ENCODE data around the gene COX7A2L. TPM values are rescaled to one million over a fixed set of nuclear protein-coding genes. Genes with fewer than 3 reads are reported as not detected.

The COX7A2L gene
- total RNA-seq, 1 donor from 2014 or later = 233 TPM

DNA sequence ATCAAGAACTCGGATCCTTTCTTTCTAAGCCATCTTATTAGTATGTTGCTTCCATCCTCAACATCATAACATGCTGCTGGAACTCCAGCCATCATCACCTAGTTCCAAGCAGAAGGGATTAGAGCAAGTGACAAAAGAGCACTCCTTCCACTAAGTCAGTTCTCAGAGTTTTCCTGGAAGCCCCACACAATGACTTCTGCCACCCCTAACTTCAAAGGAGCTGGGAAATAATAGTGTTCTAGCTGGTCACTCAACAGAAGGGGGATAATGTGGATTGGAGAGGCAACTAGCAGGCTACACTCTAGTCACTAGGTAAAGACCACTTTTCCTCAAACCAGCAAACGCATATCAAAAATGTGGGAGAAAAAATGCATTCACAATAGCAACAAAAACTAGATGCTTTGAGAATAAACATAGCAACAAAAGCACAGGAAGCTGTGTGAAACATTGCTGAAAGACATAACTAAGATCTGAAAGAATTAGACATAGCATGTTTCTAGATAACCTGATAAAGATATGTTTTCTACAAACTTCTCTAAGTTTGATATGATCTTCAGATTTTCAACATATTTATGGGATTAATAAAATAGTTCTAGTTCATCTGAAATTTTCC, 39.5 kb downstream of the COX7A2L start:
- no peak for DNase-seq (ENCODE audit: low read depth, low spot score)

DNA sequence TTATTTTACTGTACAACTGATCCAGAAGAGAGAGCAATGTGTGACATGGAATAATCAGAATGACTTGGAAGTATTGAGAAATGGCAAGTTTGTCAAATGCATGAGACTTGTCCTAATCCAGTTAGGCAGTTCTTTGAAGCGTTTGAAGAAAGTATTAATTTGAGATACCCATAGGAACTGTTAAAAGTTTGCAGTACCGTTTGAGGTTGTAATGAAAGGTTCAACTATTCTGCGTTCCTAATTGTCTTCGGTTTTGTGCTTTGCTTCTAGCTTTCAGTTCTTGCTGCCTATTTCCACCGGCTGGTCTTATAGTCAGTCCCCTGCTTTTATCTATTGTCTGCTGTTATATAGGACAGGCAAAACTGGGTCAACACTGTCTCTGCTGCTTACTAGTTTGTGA, 41.8 kb downstream of the COX7A2L start:
- DNase-seq (ENCODE audit: low read depth, low spot score) = no peak

DNA sequence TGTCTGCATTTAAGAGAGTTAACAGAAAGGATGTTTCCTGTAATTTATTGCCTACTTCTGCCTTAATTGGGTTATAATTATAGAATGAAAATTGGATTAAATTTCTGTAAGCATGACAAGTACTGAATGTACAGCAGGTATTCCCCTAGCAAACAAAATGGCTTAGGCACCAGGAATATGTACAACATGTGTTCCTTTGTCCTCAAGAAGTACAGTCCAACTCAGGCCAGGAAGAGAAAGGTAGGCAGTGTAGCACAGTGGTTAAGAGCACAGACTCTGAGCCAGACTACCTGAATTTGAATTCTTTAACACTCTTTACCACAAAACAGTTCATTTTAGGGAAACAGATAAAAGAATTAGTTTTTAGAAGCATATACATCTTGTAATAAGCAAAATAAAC, 43.1 kb downstream of the COX7A2L start:
- no peak for DNase-seq (ENCODE audit: low read depth, low spot score)

DNA sequence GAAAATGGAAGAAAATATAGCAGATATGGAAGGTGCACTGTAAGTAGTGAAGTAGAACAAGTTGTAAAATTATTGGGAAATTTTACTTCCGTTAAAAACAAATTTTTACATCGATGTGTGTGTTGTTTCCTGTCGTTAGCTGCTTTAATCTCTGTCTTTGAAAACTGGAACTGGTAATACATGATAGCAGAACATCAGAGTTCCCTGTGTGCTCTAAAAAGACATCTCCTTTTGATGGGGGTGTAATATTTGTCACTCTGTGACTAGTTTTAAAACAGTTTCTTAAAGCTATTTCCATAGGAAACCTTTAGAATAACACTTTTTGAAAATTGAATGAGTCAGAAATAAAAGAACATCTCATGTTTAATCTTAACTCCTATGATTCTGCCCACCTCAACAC, 43.5 kb downstream of the COX7A2L start:
- DNase-seq (ENCODE audit: low read depth, low spot score) = no peak

DNA sequence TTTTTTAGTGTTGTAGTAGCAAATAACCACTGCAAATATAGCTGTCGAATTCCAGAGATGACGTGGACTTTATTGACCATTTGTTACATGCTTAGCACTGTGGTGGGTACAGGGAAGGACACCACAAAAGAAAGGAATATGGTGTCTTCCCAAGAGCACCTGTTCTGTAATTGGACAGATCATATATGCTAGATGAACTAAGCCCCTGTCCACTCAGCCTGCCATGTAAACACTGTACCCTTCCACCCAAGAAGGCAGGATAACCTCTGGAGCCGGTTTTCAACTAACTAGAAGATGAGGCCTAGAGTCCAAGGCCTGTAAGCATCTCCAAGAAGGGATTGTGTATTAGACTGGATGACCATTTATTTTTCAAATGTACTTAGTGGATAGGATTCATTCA, 44.1 kb downstream of the COX7A2L start:
- DNase-seq (ENCODE audit: low read depth, low spot score) = no peak

DNA sequence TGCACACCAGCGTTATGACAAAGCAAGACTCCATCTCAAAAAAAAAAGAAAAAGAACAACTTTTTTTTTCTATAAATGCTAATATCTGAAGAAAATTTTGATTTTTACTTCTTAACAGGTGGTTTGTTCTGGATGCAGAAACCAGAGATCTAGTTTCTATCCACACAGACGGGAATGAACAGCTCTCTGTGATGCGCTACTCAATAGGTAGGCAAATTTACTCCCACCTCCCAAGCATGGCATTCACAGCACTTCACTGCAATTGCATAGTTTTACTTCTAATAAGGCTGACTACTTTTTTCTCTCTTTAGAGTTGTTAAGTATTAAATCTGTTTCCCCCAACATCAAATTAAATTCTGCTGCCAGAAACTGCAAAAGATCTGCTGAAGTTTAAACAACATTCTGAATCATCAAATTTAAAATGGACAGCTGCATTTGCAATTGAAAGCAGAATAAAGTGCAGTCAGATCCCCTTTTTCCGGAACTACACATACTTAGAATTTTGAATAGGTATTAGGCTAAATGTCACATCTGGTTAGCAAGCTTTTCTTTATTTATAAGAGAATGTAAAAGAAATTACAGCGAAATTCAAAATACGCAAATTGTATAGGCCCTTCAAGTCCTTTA, 45.1 kb downstream of the COX7A2L start:
- DNase-seq (ENCODE audit: low read depth, low spot score) = no peak

DNA sequence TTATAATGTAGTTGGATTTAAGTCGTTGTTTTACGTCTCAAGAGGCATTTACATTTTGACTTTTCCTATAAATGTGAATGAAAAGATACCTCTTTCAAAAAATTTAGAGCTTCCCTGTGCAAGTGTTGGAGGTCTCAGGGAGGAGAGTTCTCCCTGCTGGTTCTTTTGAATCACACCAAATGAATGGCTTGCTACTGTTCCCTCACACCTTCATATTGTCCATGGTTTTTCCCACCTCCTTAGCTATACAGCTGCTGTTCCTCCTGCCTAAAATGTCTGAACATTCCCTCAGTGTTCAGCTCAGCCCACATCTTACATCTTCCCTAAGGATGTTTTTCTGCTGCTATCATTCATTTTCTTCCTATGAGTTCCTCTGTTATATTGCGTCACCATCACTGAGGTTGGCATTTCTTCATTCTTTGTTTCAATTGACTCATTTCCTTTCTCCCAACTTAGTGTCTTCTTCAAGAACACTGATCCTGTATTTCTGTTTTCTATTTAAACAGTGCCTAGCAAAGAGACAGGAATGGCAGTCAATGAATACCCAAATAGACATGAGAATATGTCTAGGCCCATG, 46.0 kb downstream of the COX7A2L start:
- DNase-seq (ENCODE audit: low read depth, low spot score) = peak; percentile 27

DNA sequence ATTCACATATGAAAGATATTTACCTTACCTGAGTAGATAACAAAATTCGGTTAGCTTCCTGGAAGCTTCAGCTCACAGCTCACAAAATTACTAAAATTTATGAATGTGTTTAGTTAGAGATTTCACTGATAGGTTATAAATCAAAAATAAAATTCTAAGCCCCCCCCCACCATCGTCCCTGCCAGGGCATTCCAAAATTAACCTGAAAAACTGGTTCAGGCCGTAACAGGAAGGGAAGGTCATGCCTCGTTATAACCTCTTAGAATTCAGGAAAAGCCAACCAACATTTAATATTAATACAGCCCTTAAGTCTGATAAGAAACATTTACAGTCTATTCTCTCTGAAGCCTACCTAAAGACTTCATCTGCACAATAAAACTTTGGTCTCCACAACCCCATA, 48.9 kb downstream of the COX7A2L start:
- no peak for DNase-seq (ENCODE audit: low read depth, low spot score)

DNA sequence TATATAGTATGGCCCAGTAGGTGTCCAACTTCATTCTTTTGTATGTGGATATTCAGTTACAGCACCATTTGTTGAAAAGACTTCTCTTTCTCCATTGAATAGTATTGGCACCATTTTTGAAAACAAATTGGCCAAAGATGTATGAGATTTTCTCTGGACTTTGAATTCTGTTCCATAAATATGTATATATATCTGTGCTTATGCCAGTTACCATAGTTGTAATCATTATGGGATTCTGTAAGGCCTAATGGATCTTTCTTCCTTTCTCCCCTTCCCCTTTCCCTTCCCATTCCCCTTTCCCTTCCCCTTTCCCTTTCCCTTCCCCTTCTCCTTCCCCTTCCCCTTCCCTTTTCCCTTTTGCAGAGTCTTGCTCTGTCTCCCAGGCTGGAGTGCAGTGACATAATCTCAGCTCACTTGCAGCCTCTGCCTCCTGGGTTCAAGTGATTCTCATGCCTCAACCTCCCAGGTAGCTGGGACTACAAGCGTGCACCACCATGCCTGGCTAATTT, 51.0 kb downstream of the COX7A2L start:
- DNase-seq (ENCODE audit: low read depth, low spot score) = no peak

DNA sequence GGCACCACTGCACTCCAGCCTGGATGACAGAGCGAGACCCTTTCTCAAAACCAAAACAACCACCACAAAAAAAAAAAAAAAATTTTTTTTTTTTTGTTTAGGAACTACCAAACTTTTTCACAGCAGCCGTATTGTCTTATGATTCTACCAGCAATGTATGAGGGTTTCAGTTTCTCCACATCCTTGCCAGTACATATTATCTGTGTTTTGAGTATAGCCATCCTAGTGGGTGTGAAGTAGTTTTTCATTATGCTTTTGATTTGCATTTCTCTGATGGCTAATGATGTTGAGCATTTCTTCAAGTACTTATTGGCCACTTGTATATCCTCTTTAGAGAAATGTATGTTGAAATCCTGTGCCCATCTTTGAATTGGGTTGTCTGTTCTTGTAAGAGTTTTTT, 51.7 kb downstream of the COX7A2L start:
- DNase-seq (ENCODE audit: low read depth, low spot score) = no peak

DNA sequence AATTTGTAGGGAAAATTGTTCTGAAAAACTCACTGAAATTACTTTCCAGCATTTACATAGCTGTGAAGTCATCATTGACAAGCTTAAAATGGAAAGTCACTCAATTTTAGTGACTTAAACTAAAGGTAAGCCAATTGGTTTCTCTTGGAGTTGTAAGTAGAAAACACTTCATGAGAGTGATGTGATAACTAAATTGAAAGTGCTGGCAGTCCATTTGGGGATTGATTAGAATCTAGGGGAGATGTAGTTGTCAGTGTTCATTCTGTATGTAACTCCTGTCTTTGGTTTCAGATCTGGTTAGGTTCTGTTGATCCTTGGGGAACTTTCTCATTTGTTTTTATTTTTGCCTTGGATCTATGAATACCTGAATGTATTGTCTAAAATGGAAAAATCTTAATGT, 53.8 kb downstream of the COX7A2L start:
- DNase-seq (ENCODE audit: low read depth, low spot score) = no peak

DNA sequence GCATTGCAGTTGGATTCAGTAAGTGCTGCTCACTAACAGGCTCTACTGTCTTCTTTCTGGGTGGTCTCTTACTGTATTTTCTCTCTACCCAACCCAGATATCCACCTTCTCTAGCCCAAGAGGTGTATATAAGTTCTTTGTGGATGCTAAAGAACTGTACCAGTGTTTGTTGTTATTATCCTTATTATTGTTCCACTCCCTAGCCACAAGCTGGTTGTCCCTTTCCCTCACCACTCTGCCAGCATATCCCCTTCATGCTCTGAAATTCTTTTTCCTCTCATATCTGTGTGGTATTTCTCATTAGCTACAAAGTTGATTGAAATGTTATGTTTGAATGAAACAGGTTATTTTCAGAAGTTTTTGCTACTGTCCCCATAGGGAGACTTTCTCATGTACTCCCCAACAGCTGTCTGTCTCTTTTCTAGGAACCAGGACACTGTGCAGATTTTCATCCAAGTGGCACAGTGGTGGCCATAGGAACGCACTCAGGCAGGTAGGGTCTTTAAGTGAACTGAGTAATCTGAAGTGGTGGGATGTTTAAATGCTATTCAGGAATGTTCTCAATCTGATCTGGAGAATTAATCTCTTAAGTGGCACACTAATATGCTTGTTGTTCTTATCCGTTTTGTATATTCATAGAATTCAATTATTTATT, 56.8 kb downstream of the COX7A2L start:
- DNase-seq (ENCODE audit: low read depth, low spot score) = no peak

DNA sequence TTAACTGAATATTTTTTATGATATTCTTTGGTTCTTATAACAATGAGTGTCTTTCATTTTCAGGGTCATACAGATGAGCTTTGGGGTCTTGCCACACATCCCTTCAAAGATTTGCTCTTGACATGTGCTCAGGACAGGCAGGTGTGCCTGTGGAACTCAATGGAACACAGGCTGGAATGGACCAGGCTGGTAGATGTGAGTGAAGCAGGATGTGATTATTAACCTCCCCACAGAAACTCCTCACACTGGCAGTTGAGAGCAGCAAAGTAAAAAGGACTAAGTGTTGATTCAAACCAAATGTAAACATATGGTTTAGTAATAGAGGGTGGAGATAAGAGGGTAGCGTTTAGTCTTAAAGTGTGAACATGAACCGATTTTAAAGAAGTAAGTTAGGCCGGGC, 57.8 kb downstream of the COX7A2L start:
- DNase-seq (ENCODE audit: low read depth, low spot score) = no peak

DNA sequence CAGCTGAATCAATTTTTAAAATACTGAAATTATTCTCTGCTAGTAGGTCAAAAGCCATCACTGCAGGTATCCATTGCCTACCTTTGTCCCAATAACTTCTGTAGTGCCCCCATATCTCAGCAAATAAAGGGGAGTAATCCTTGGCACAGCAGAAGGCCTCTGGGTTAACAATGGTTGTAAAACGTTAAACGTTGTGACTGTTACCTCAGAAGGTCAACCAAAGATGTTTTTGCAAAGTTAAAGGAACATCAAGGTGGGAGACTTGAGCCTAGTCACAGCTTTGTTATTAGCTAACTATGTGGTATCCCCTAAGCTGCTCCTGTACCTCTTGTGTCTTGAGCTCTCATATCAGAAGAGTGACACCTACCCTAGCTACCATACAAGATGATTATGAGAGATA, 60.5 kb downstream of the COX7A2L start:
- no peak for DNase-seq (ENCODE audit: low read depth, low spot score)

Other genes with a start within 250 kb of the COX7A2L start
- 23.5 and 25.3 TPM in 2 replicates for gene EML4, start 191.9 kb downstream of the COX7A2L start, total RNA-seq
- gene KCNG3, start 132.8 kb upstream of the COX7A2L start, total RNA-seq = 0.07 TPM in 1 of 2 replicates, not detected in the other
- gene MTA3, start 207.4 kb upstream of the COX7A2L start, total RNA-seq = 22.4 and 24.0 TPM in 2 replicates